Loucy (cell line): ENCODE results near the gene PPIC.

Source experiments
- H2AFZ ChIP-seq: fragments of 200-600 bp; sonication (generic); 2 replicates; pipeline ENCODE4 v1.6.0; 2016; ENCODE audit warnings: antibody characterized with exemption, mild to moderate bottlenecking, low read length, moderate library complexity
- H3F3A ChIP-seq: fragments of 200-600 bp; 2 replicates; pipeline ENCODE4 v1.6.0; 2016; ENCODE audit warnings: antibody characterized with exemption, low read depth, mild to moderate bottlenecking
- H3K27me3 ChIP-seq: fragments of 200-600 bp; sonication (generic); 2 replicates; pipeline ENCODE4 v1.6.1; 2014; ENCODE audit warnings: low read length, mild to moderate bottlenecking; ENCODE audit not compliant: insufficient read depth, poor library complexity, severe bottlenecking
- H3K36me3 ChIP-seq: fragments of 200-600 bp; sonication (generic); 2 replicates; pipeline ENCODE4 v1.6.1; 2016; ENCODE audit warnings: low read length; ENCODE audit not compliant: insufficient read depth
- H3K4me1 ChIP-seq: fragments of 200-600 bp; sonication (generic); 2 replicates; pipeline ENCODE4 v1.5.1; 2014; ENCODE audit warnings: low read length, mild to moderate bottlenecking; ENCODE audit not compliant: insufficient read depth, poor library complexity, severe bottlenecking
- H3K4me2 ChIP-seq: fragments of 200-600 bp; sonication (generic); 2 replicates; pipeline ENCODE4 v1.6.0; 2014; ENCODE audit warnings: antibody characterized with exemption, low read length, low read depth, mild to moderate bottlenecking; ENCODE audit not compliant: poor library complexity, severe bottlenecking
- H3K4me3 ChIP-seq: fragments of 200-600 bp; sonication (generic); 2 replicates; pipeline ENCODE4 v1.5.1; 2014; ENCODE audit warnings: low read length, mild to moderate bottlenecking, mixed read lengths; ENCODE audit not compliant: poor library complexity, severe bottlenecking
- H3K79me2 ChIP-seq: fragments of 200-600 bp; sonication (generic); 2 replicates; pipeline ENCODE4 v1.6.1; 2014; ENCODE audit warnings: low read length; ENCODE audit not compliant: insufficient read depth
- H3K9ac ChIP-seq: fragments of 200-600 bp; sonication (generic); 2 replicates; pipeline ENCODE4 v1.6.0; 2014; ENCODE audit warnings: mild to moderate bottlenecking, low read depth, low read length, moderate library complexity; ENCODE audit not compliant: poor library complexity, severe bottlenecking
- H3K9me2 ChIP-seq: fragments of 200-600 bp; sonication (generic); replicated peaks from 2 replicates; pipeline ENCODE4 v1.6.1; 2016; ENCODE audit warnings: low read depth, low read length, mixed read lengths
- H3K9me3 ChIP-seq: fragments of 200-600 bp; sonication (generic); 2 replicates; pipeline ENCODE4 v1.6.1; 2014; ENCODE audit warnings: mild to moderate bottlenecking, antibody characterized with exemption, low read length, low read depth; ENCODE audit not compliant: insufficient read depth
- H4K20me1 ChIP-seq: fragments of 200-600 bp; sonication (generic); 2 replicates; pipeline ENCODE4 v1.6.0; 2014; ENCODE audit warnings: antibody characterized with exemption, low read length, mild to moderate bottlenecking; ENCODE audit not compliant: insufficient read depth, poor library complexity, severe bottlenecking
- CTCF ChIP-seq: fragments of 200-600 bp; sonication (generic); conservative IDR thresholded peaks from 2 replicates; pipeline ENCODE4 v1.5.1; 2014; ENCODE audit warnings: mild to moderate bottlenecking, antibody characterized with exemption, low read length
- EZH2phosphoT487 ChIP-seq: fragments of 200-600 bp; IDR thresholded peaks from 2 replicates; pipeline ENCODE4 v1.6.1; 2018; ENCODE audit warnings: antibody characterized with exemption, mild to moderate bottlenecking, moderate library complexity, borderline replicate concordance

PPIC gene

GRCh38 chr5:123068368-123068938 lies 31.9 kb upstream of the PPIC start:
- H3K79me2 ChIP-seq: no peaks in the 10 kb centered on the region
- H2AFZ ChIP-seq: no peak overlapping the region
- no peak overlapping the region for H3K9ac ChIP-seq
- no peaks in the 10 kb centered on the region for H3K27me3 ChIP-seq
- H3F3A ChIP-seq: no peaks in the 10 kb centered on the region
- H3K4me2 ChIP-seq: no peak overlapping the region
- no peaks in the 10 kb centered on the region for H3K4me1 ChIP-seq
- H3K4me3 ChIP-seq: no peak overlapping the region
- TF ChIP-seq CTCF (no peak), EZH2phosphoT487 (no peak)
- H4K20me1 ChIP-seq: no peaks in the 10 kb centered on the region
- no peaks in the 10 kb centered on the region for H3K9me3 ChIP-seq
- H3K9me2 ChIP-seq: no peaks in the 10 kb centered on the region
- no peaks in the 10 kb centered on the region for H3K36me3 ChIP-seq

GRCh38 chr5:123066016-123066415 lies 29.5 kb upstream of the PPIC start:
- no peak for TF ChIP-seq CTCF
- no peak for TF ChIP-seq EZH2phosphoT487

GRCh38 chr5:123059455-123059854 lies 22.9 kb upstream of the PPIC start:
- Histone ChIP-seq H3K9me3 (no peaks in the 10 kb centered on the region), H3K36me3 (no peaks in the 10 kb centered on the region), H3K27me3 (no peaks in the 10 kb centered on the region), H3K79me2 (no peaks in the 10 kb centered on the region), H2AFZ (no peak overlapping the region), H3K9me2 (no peaks in the 10 kb centered on the region), H3F3A (no peaks in the 10 kb centered on the region), H3K4me3 (no peak overlapping the region), H3K4me1 (no peaks in the 10 kb centered on the region), H3K4me2 (no peak overlapping the region), H3K9ac (no peak overlapping the region), H4K20me1 (no peaks in the 10 kb centered on the region)
- no peak for TF ChIP-seq EZH2phosphoT487
- no peak for TF ChIP-seq CTCF

More at GRCh38 chr5:123066016-123066415, 29.5 kb upstream of the PPIC start:
- Histone ChIP-seq H3K9me2 (no peaks in the 10 kb centered on the region), H3K27me3 (no peaks in the 10 kb centered on the region), H3K9ac (no peak overlapping the region), H3K4me2 (no peak overlapping the region), H2AFZ (no peak overlapping the region), H3F3A (no peaks in the 10 kb centered on the region), H3K4me3 (no peak overlapping the region), H3K9me3 (no peaks in the 10 kb centered on the region), H3K36me3 (no peaks in the 10 kb centered on the region), H3K79me2 (no peaks in the 10 kb centered on the region), H4K20me1 (no peaks in the 10 kb centered on the region), H3K4me1 (no peaks in the 10 kb centered on the region)
